ENCODE data around the gene CABP1.

CABP1 gene

GRCh38 chr12:120690978-120691377 lies 50.6 kb downstream of the CABP1 start:
- no peak for TF ChIP-seq CTCF (IDR thresholded peaks at IDR 0.05; ENCODE audit: low read depth, low read length, missing control alignments)
- no peak overlapping the region for H3K4me3 ChIP-seq (ENCODE audit: low read depth, low read length)
- in situ Hi-C loops (cut with HindIII; ENCODE audit: low sequenced_read_pairs): no loop called here
- DNase-seq (ENCODE audit: low read depth): no peak

DNA sequence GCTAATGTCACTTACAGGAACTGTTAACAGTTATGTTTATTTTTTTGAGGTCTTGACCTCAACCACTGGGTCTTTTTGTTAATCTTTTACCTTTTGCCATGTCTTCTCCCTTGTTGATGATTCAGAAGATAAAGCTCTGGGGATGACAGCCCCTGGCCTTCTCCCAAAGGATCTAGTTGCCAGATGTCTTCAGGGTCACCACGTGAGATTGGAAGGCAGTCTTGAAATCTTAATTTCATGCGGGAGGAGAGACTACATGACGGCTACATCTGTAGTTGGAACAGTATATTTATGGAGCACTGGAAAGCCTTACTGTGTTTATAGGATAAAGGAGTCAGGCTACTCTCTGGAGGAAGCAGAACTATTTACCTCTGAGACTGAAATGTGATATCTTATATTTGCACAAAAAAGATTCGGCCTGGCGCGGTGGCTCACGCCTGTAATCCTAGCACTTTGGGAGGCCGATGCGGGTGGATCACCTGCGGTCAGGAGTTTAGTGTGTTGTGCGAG lies 52.2 kb downstream of the CABP1 start:
- no peak for TF ChIP-seq CTCF (IDR thresholded peaks at IDR 0.05; ENCODE audit: low read depth, low read length, missing control alignments)
- no peak for DNase-seq (ENCODE audit: low read depth)
- no peak overlapping the region for H3K4me3 ChIP-seq (ENCODE audit: low read depth, low read length)
- in situ Hi-C loops (cut with HindIII; ENCODE audit: low sequenced_read_pairs): no loop called here

- no peak for TF ChIP-seq CTCF (IDR thresholded peaks at IDR 0.05; ENCODE audit: low read depth, low read length, missing control alignments)
- no peak overlapping the region for H3K4me3 ChIP-seq (ENCODE audit: low read depth, low read length)
- in situ Hi-C loops (cut with HindIII; ENCODE audit: low sequenced_read_pairs): no loop called here
- DNase-seq (ENCODE audit: low read depth): no peak
These were observed 53.4 kb downstream of the CABP1 start for GRCh38 chr12:120693848-120694247.

GRCh38 chr12:120696626-120697025 lies 56.2 kb downstream of the CABP1 start:
- no peak for TF ChIP-seq CTCF (IDR thresholded peaks at IDR 0.05; ENCODE audit: low read depth, low read length, missing control alignments)
- no peak overlapping the region for H3K4me3 ChIP-seq (ENCODE audit: low read depth, low read length)
- in situ Hi-C loops (cut with HindIII; ENCODE audit: low sequenced_read_pairs): no loop called here
- DNase-seq (ENCODE audit: low read depth): no peak

DNA sequence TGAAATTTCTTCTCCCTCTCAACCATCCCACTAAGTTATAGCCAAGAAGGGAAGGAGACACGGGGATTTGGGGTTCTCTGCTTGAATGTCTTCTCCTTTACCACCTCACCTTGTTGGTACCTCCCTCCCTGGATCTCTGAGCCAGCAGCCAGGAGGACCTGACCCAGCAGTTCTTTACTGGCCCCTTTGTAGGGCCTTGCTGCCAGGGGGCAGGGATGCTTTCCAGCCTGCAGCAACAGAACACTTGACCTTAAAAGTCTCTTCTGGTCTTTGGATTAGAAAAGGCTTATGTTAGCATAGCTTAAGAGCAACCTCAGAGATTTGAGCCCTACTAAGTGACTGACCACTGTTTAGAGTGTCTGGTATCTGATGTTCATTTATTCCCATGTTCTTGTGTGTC lies 56.9 kb downstream of the CABP1 start:
- in situ Hi-C loops (cut with HindIII; ENCODE audit: low sequenced_read_pairs): no loop called here
- no peak for TF ChIP-seq CTCF (IDR thresholded peaks at IDR 0.05; ENCODE audit: low read depth, low read length, missing control alignments)

GRCh38 chr12:120698665-120699064 lies 58.2 kb downstream of the CABP1 start:
- in situ Hi-C loops (cut with HindIII; ENCODE audit: low sequenced_read_pairs): no loop called here
- no peak for DNase-seq (ENCODE audit: low read depth)
- H3K4me3 ChIP-seq (ENCODE audit: low read depth, low read length): no peak overlapping the region
- no peak for TF ChIP-seq CTCF (IDR thresholded peaks at IDR 0.05; ENCODE audit: low read depth, low read length, missing control alignments)

More for the DNA sequence above, 56.9 kb downstream of the CABP1 start:
- H3K4me3 ChIP-seq (ENCODE audit: low read depth, low read length): no peak overlapping the region
- DNase-seq (ENCODE audit: low read depth): no peak

DNA sequence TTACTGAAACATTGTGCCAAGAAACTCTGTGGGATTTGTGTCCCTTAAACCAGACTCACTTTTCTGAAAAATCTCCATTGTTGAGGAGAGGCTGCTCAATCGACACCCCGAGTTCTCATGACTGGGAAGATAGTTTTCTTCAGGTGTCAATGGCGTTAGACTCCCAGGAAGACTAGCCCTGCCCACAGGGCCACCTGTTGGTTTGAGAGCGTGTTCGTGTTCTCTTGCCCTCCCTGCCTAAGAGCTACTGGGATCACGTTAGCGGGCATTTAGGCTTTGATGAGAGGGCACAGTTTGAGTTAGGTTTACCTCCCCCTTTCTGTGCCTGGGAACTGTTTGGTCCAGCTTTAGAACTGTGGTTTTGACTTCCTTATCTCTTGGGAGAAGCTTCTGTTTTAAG lies 59.1 kb downstream of the CABP1 start:
- H3K4me3 ChIP-seq (ENCODE audit: low read depth, low read length): no peak overlapping the region
- in situ Hi-C loops (cut with HindIII; ENCODE audit: low sequenced_read_pairs): no loop called here
- TF ChIP-seq CTCF (IDR thresholded peaks at IDR 0.05; ENCODE audit: low read depth, low read length, missing control alignments): no peak
- DNase-seq (ENCODE audit: low read depth): no peak

All from astrocyte of the cerebellum (primary cell).